C4-2B (cell line): ENCODE data around the gene MAN2B2.

Source experiments
- H3K27ac ChIP-seq: fragments of 450-650 bp; 2 replicates; pipeline ENCODE4 v1.5.1; 2017
- CTCF ChIP-seq: fragments of 450-650 bp; conservative IDR thresholded peaks from 2 replicates; pipeline ENCODE4 v1.5.1; 2017; ENCODE audit warnings: mild to moderate bottlenecking
- ZFX ChIP-seq: fragments of 450-650 bp; IDR thresholded peaks from 2 replicates; pipeline ENCODE4 v1.6.1; 2017

Gene MAN2B2

GRCh38 chr4:6568148-6568547, 6.8 kb upstream of the MAN2B2 start:
- TF ChIP-seq ZFX (no peak), CTCF (no peak)
- no peak overlapping the region for H3K27ac ChIP-seq

- no peak overlapping the region for H3K27ac ChIP-seq
Observed at GRCh38 chr4:6568689-6569332, 6.2 kb upstream of the MAN2B2 start.

GRCh38 chr4:6571608-6572007, 3.4 kb upstream of the MAN2B2 start:
- no peak for TF ChIP-seq CTCF
- no peak for TF ChIP-seq ZFX
- H3K27ac ChIP-seq, result no peak overlapping the region

More at GRCh38 chr4:6568689-6569332, 6.2 kb upstream of the MAN2B2 start:
- no peak for TF ChIP-seq CTCF
- no peak for TF ChIP-seq ZFX

GRCh38 chr4:6573551-6573950, 1.4 kb upstream of the MAN2B2 start:
- no peak for TF ChIP-seq ZFX
- TF ChIP-seq CTCF, result no peak
- H3K27ac ChIP-seq, result no peak overlapping the region

- H3K27ac ChIP-seq, result peak overlapping the region; percentile 79
- TF ChIP-seq CTCF, result no peak
- no peak for TF ChIP-seq ZFX
Observed at GRCh38 chr4:6573986-6574746, 823 bp upstream of the MAN2B2 start.

GRCh38 chr4:6575503-6576240, 683 bp downstream of the MAN2B2 start:
- TF ChIP-seq ZFX (no peak), CTCF (no peak)
- peak overlapping the region; percentile 79 for H3K27ac ChIP-seq

GRCh38 chr4:6576512-6576911, 1.5 kb downstream of the MAN2B2 start:
- no peak for TF ChIP-seq ZFX
- no peak for TF ChIP-seq CTCF
- no peak overlapping the region; the same call in 1 of the 2 replicates for H3K27ac ChIP-seq
